HUES6 (cell line): ENCODE measurements around the gene ADAMTSL1.
"Not testable (repeated sequence)": the region's sequence is repeated elsewhere in the genome, so short reads cannot be mapped to it uniquely, and the experiment has no call there.

ENCODE experiments used
- H3K27ac ChIP-seq: 2 replicates; pipeline ENCODE4 v1.7.0; 2013; ENCODE audit warnings: low read depth, mild to moderate bottlenecking, low read length, inconsistent platforms
- H3K27me3 ChIP-seq: 2 replicates; pipeline ENCODE4 v1.6.1; 2013; ENCODE audit warnings: low read length; ENCODE audit not compliant: control insufficient read depth, insufficient read depth
- H3K36me3 ChIP-seq: 2 replicates; pipeline ENCODE4 v1.6.1; 2013; ENCODE audit warnings: low read length; ENCODE audit not compliant: control insufficient read depth, insufficient read depth
- H3K4me1 ChIP-seq: 2 replicates; pipeline ENCODE4 v1.6.1; 2013; ENCODE audit warnings: low read length; ENCODE audit not compliant: control insufficient read depth, insufficient read depth
- H3K4me3 ChIP-seq: 2 replicates; pipeline ENCODE4 v1.5.1; 2013; ENCODE audit warnings: low read depth, low read length
- H3K9ac ChIP-seq: one replicate; pipeline ENCODE4 v1.6.1; 2013; ENCODE audit warnings: mild to moderate bottlenecking, low read length
- H3K9me3 ChIP-seq: 2 replicates; pipeline ENCODE4 v1.6.1; 2013; ENCODE audit warnings: low read depth, low read length; ENCODE audit not compliant: control insufficient read depth, insufficient read depth

ADAMTSL1 gene

DNA sequence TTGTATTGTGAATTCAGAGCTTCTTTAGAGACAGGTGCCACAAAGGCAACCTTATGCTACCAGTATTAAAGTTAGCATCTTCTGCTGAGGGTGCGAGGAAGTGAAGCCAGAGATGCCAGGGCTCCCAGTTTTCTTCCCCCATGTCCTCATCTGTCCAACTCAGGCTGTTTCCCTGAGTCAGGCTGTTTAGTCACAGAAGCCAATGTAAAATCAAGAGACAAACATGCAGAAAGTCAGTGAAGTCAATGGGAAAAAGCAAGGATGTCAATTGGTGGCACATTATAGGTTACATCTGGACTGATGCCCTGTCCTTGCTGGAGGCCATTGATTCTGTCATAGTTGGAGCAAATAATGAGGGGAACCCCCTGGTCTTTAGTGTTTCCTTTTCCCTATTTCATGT lies 390.6 kb downstream of the ADAMTSL1 start:
- no peak overlapping the region for H3K27ac ChIP-seq
- no peaks in the 10 kb centered on the region for H3K27me3 ChIP-seq
- no peak overlapping the region for H3K4me3 ChIP-seq
- no peak overlapping the region for H3K9ac ChIP-seq
- peaks cover 8% of the 10 kb centered on the region for H3K4me1 ChIP-seq
- H3K36me3 ChIP-seq, result no peaks in the 10 kb centered on the region
- no peaks in the 10 kb centered on the region for H3K9me3 ChIP-seq

GRCh38 chr9:18865542-18865941 lies 391.6 kb downstream of the ADAMTSL1 start:
- no peaks in the 10 kb centered on the region for H3K36me3 ChIP-seq
- no peak overlapping the region for H3K4me3 ChIP-seq
- peaks cover 8% of the 10 kb centered on the region for H3K4me1 ChIP-seq
- H3K9ac ChIP-seq, result no peak overlapping the region
- H3K27me3 ChIP-seq, result no peaks in the 10 kb centered on the region
- no peaks in the 10 kb centered on the region for H3K9me3 ChIP-seq
- H3K27ac ChIP-seq, result no peak overlapping the region

DNA sequence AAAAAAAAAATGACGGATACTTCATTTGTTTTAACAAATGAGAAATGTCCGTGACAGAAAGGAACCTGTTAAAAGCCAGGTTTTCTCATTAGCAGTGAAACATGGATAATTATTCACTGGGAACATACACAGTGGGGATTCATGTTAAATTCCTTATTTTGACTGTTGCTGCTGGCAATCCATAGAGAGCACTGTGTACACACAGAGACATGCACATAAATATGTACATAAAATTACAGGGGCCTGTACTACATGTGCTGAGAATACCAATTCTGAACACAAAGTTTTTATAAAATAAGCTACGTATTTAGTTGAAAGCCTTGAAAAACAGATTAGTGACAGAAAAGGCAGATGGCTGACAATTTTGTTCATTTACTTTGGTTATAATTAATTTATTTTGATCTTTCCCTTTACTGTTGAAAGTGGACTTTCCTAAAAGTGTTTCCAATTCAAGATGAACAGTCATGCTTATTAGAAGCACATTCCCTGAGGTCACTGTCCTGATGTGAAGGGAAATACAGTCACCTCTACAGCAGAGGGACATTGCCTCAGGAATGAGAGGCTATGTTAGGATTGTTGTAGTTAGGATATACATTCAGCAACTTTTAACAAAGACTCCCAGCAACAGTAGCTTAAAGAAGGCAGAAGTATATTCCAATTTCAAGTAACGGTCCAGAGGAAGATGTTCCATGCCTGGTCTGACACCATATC lies 392.3 kb downstream of the ADAMTSL1 start:
- H3K27ac ChIP-seq, result no peak overlapping the region
- no peaks in the 10 kb centered on the region for H3K27me3 ChIP-seq
- H3K9me3 ChIP-seq, result no peaks in the 10 kb centered on the region
- no peak overlapping the region for H3K9ac ChIP-seq
- H3K36me3 ChIP-seq, result no peaks in the 10 kb centered on the region
- peaks cover 8% of the 10 kb centered on the region for H3K4me1 ChIP-seq
- H3K4me3 ChIP-seq, result no peak overlapping the region

DNA sequence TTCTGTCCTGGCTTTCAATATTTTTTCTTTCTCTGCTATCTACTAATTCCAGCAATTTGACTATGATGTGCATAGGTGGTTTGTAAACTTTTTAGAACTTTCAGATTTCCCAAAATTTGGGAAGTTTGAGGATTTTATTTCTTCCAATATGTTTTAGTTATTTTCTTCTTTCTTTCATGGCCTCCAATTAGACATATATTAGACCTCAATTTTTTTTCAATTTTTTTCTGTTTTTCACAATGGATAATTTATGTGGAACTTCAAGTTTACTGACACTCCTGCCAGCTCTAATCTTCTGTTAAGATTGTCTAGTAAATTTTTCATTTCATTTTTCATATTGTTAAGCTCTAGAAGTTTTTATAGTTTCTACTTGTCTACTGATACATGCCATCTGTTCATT lies 395.8 kb downstream of the ADAMTSL1 start:
- no peaks in the 10 kb centered on the region for H3K9me3 ChIP-seq
- no peaks in the 10 kb centered on the region for H3K4me1 ChIP-seq
- no peak overlapping the region for H3K4me3 ChIP-seq
- no peak overlapping the region for H3K9ac ChIP-seq
- no peaks in the 10 kb centered on the region for H3K36me3 ChIP-seq
- H3K27ac ChIP-seq, result no peak overlapping the region
- H3K27me3 ChIP-seq, result no peaks in the 10 kb centered on the region

DNA sequence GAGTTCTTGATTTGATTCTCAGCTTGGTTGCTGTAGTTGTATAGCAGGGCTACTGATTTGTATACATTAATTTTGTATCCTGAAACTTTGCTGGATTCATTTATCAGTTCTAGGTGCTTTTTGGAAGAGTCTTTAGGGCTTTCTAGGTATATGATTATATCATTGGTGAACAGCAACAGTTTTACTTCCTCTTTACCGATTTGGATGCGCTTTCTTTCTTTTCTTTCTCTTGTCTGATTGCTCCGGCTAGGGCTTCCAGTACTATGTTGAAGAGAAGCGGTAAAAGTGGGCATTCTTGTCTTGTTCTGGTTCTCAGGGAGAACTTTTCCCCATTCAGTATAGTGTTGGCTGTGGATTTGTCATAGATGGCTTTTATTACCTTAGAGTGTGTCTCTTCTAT lies 400.1 kb downstream of the ADAMTSL1 start:
- Histone ChIP-seq H3K27ac (no peak overlapping the region), H3K36me3 (no peaks in the 10 kb centered on the region), H3K27me3 (no peaks in the 10 kb centered on the region), H3K9ac (no peak overlapping the region), H3K4me1 (no peaks in the 10 kb centered on the region), H3K4me3 (no peak overlapping the region), H3K9me3 (no peaks in the 10 kb centered on the region)

DNA sequence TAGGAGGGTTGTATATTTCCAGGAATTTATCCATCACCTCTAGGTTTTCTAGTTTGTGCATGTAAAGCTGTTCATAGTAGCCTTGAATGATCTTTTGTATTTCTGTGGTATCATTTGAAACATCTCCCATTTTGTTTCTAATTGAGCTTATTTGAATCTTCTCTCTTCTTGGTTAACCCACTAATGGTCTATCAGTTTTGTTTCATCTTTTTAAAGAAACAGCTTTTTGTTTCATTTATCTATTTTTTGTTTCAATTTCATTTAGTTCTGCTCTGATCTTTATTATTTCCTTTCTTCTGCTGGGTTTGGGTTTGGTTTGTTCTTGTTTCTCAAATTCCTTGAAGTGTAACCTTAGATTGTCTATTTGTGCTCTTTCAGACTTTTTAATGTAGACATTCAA lies 401.0 kb downstream of the ADAMTSL1 start:
- H3K9ac ChIP-seq, H3K4me1 ChIP-seq, H3K36me3 ChIP-seq, H3K27me3 ChIP-seq, H3K9me3 ChIP-seq, H3K4me3 ChIP-seq, H3K27ac ChIP-seq: not testable (repeated sequence)

DNA sequence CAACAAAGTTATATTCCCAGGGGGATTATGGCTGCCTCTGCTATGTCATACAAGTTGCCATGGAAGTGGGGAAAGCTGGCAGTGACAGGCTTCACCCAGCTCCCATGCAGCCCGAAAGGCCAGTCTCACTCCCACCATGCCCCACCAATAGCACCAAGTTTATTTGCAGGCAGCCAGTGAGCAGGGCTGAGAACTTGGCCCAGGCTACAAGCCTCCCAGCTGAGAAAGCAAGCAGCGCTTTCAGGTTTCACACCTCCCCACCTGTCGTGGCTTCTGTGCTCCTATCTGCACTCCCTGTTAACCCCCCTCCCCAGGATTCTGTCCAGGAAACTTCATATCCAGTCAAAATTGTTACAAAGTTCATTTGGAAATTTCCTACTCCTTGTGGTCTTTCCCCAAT lies 404.0 kb downstream of the ADAMTSL1 start:
- H3K4me1 ChIP-seq, result no peaks in the 10 kb centered on the region
- H3K9ac ChIP-seq, result no peak overlapping the region
- no peak overlapping the region for H3K4me3 ChIP-seq
- no peaks in the 10 kb centered on the region for H3K27me3 ChIP-seq
- H3K36me3 ChIP-seq, result no peaks in the 10 kb centered on the region
- H3K27ac ChIP-seq, result no peak overlapping the region
- H3K9me3 ChIP-seq, result peaks cover under 1% of the 10 kb centered on the region; the same call in 1 of the 2 replicates

DNA sequence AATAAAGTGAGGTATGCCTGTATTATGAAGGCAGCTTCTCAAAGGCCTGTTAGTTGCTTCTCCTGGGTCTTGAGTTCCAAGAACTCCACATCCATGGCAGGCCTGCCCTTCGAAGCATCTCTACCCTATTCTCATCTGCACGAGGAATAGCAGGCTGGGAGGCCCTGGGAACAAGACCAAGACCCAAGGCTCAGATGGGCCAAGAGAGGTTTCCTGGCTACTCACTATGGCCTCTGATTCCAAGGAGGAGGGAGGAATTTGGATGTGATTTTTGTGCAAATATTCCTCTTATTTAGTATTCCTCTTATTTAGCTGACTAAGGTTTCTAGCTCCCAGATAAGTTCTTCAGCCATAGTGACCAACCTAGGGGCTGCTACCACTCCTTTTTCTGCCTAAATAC lies 407.8 kb downstream of the ADAMTSL1 start:
- Histone ChIP-seq H3K9ac (no peak overlapping the region), H3K27me3 (no peaks in the 10 kb centered on the region), H3K4me3 (no peak overlapping the region), H3K36me3 (no peaks in the 10 kb centered on the region), H3K27ac (no peak overlapping the region), H3K9me3 (peaks cover 7% of the 10 kb centered on the region), H3K4me1 (no peaks in the 10 kb centered on the region)

- Histone ChIP-seq H3K36me3 (no peaks in the 10 kb centered on the region), H3K9ac (no peak overlapping the region), H3K4me1 (peaks cover 6% of the 10 kb centered on the region; the same call in 1 of the 2 replicates), H3K9me3 (peaks cover 7% of the 10 kb centered on the region), H3K4me3 (no peak overlapping the region), H3K27ac (no peak overlapping the region), H3K27me3 (no peaks in the 10 kb centered on the region)
Measured at GRCh38 chr9:18887546-18887945, 413.6 kb downstream of the ADAMTSL1 start.

GRCh38 chr9:18888290-18888689 lies 414.3 kb downstream of the ADAMTSL1 start:
- H3K4me3 ChIP-seq, result no peak overlapping the region
- no peak overlapping the region for H3K27ac ChIP-seq
- H3K36me3 ChIP-seq, result no peaks in the 10 kb centered on the region
- H3K27me3 ChIP-seq, result no peaks in the 10 kb centered on the region
- H3K9me3 ChIP-seq, result peaks cover 4% of the 10 kb centered on the region
- H3K9ac ChIP-seq, result no peak overlapping the region
- peaks cover 6% of the 10 kb centered on the region; the same call in 1 of the 2 replicates for H3K4me1 ChIP-seq

- Histone ChIP-seq H3K4me1 (peaks cover 6% of the 10 kb centered on the region; the same call in 1 of the 2 replicates), H3K4me3 (no peak overlapping the region), H3K27ac (no peak overlapping the region), H3K9ac (no peak overlapping the region), H3K27me3 (no peaks in the 10 kb centered on the region), H3K36me3 (no peaks in the 10 kb centered on the region), H3K9me3 (no peaks in the 10 kb centered on the region)
Measured at GRCh38 chr9:18889550-18889949, 415.6 kb downstream of the ADAMTSL1 start.
